ENCODE measurements around the gene PPP2R2B.

GRCh38 chr5:146866263-146866662, 12.3 kb downstream of the PPP2R2B start:
- TF ChIP-seq CTCF (IDR thresholded peaks at IDR 0.05; ENCODE audit: extremely low read depth in 1 of 2, insufficient read depth in 1 of 2, low read depth in 1 of 2, low read length in 2 of 2) (no peak), MAX (IDR thresholded peaks at IDR 0.05; ENCODE audit: insufficient read depth, insufficient read length) (no peak), POLR2A (IDR thresholded peaks at IDR 0.05; ENCODE audit: low read depth, low read length) (no peak), MYC (IDR thresholded peaks at IDR 0.05; ENCODE audit: low read depth, low read length) (no peak), JUN (IDR thresholded peaks at IDR 0.05; ENCODE audit: borderline replicate concordance, insufficient read depth, insufficient read length, low read depth) (no peak), POLR2AphosphoS5 (IDR thresholded peaks at IDR 0.05; ENCODE audit: insufficient read depth, low read depth, low read length) (no peak), EZH2 (IDR thresholded peaks at IDR 0.05; ENCODE audit: borderline replicate concordance, low read depth, low read length, severe bottlenecking) (no peak), GATA2 (IDR thresholded peaks at IDR 0.05; ENCODE audit: insufficient read depth, insufficient read length, low read depth, low read length) (no peak)
